Measurements from ENCODE around the gene VIPR1. TPM values are rescaled to one million over a fixed set of nuclear protein-coding genes. Genes with fewer than 3 reads are reported as not detected.
"Not testable (repeated sequence)": the region's sequence is repeated elsewhere in the genome, so short reads cannot be mapped to it uniquely, and the experiment has no call there.

The VIPR1 gene
- total and polyA plus RNA-seq, 8 donors, result 2.2 to 170 (median 10.1) TPM

DNA sequence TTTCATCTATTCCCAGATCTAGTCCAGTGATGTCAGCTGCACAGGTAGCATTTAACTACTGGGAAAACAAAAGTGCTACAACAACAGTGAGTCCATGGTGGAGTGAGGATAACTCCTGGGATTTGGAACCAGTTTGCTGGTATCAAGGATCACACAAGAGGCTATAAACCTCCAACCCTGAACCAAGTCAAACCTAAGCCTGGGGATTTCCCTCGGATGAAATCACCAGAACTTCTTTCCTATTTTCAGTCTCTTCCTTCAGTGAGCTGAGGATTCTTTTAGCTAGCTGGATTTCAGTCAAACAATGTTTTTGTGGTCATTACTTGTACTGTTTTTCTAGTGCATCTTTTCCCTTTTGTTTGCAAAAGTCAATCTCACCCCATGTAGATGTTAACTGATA, 47.8 kb downstream of the VIPR1 start:
- H3K4me3 ChIP-seq, result no peak overlapping the region
- H3K36me3 ChIP-seq, result peaks cover 34 to 75% (median 69%) of the 10 kb centered on the region in 4 donors
- no peaks in the 10 kb centered on the region for H3K9me3 ChIP-seq
- intact Hi-C loops (cut with DNase I; ENCODE audit: low total_unique reads), result no loop called here
- TF ChIP-seq EP300 (IDR thresholded peaks at IDR 0.05) (no peak), POLR2A (IDR thresholded peaks at IDR 0.05) (no peak), CTCF (IDR thresholded peaks at IDR 0.05) (no peak), POLR2AphosphoS5 (IDR thresholded peaks at IDR 0.05) (no peak)
- peaks cover 7 to 23% (median 16%) of the 10 kb centered on the region in 4 donors for H3K4me1 ChIP-seq
- 27 to 88% (median 50%) methylated on average over 1 of the region's 1 CpG for WGBS, 5 donors
- no peak overlapping the region for H3K27ac ChIP-seq
- no peak for DNase-seq
- H3K27me3 ChIP-seq, result no peaks in the 10 kb centered on the region

GRCh38 chr3:42552830-42553229, 50.4 kb downstream of the VIPR1 start:
- intact Hi-C loops (cut with DNase I; ENCODE audit: low total_unique reads), result no loop called here
- TF ChIP-seq EP300 (IDR thresholded peaks at IDR 0.05), result no peak
- TF ChIP-seq POLR2A (IDR thresholded peaks at IDR 0.05), result no peak
- no peak for TF ChIP-seq CTCF (IDR thresholded peaks at IDR 0.05)
- no peak for TF ChIP-seq POLR2AphosphoS5 (IDR thresholded peaks at IDR 0.05)
- WGBS, 5 donors, result 14 to 22% (median 19%) methylated on average over 1 of the region's 1 CpG
- Histone ChIP-seq H3K27me3 (no peaks in the 10 kb centered on the region), H3K4me3 (no peak overlapping the region), H3K27ac (no peak overlapping the region), H3K36me3 (peaks cover 51 to 98% (median 92%) of the 10 kb centered on the region in 4 donors), H3K4me1 (peaks cover 0 to 2% (median 0%) of the 10 kb centered on the region in 4 donors), H3K9me3 (no peaks in the 10 kb centered on the region)
- no peak for DNase-seq

DNA sequence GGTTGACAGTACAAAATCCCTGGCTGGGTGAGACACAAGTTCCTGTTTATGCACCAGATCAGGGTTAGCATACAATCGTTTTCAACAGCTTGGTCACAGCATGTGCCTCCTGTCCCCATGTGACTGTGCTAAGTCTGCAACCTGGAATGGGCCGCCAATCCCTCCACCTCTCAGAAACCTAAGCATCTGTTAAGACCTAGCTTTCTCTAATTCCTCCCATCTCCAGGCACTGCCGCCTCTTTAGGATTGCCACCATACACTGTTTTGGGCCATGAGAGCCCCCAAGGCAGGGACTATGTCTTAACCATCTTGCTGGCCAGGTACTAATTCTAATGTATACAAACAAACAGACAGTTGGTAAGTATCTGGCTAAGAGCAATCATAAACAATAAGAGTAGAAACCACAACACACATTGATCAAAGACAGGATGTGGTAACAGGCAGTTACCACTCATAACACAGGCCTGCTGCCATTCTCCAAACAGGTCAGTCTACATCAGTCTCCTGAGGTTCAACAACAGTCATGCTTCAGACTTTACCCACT, 53.7 kb downstream of the VIPR1 start:
- intact Hi-C loops (cut with DNase I; ENCODE audit: low total_unique reads), result no loop called here

DNA sequence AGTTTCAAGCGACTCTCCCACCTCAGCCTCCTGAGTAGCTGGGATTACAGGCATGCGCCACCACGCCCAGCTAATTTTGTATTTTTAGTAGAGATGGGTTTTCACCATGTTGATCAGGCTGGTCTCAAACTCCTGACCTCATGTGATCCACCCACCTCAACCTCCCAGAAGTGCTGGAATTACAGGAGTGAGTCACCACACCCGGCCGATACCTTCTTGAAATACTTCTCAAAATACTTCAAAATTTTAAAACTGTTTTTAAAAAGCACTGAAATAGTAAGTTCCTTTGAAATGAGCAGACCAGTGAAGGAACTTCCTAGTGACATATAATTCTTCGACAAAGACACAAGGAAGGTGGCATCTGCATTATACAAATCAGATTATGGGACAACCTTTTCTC, 54.4 kb downstream of the VIPR1 start:
- peaks cover 66 to 100% (median 97%) of the 10 kb centered on the region in 4 donors for H3K36me3 ChIP-seq
- intact Hi-C loops (cut with DNase I; ENCODE audit: low total_unique reads); H3K4me3 ChIP-seq; H3K4me1 ChIP-seq; H3K9me3 ChIP-seq; DNase-seq; H3K27me3 ChIP-seq; H3K27ac ChIP-seq: not testable (repeated sequence)
- 92 to 96% (median 94%) methylated on average over 6 of the region's 6 CpGs for WGBS, 5 donors

More for the DNA sequence above, 53.7 kb downstream of the VIPR1 start:
- DNase-seq, result no peak
- no peaks in the 10 kb centered on the region for H3K27me3 ChIP-seq
- H3K27ac ChIP-seq, result peak overlapping the region in 1 of 5 donors; percentile 35
- 56 to 72% (median 69%) methylated on average over 3 of the region's 3 CpGs for WGBS, 5 donors
- H3K4me3 ChIP-seq, result no peak overlapping the region
- H3K9me3 ChIP-seq, result no peaks in the 10 kb centered on the region
- TF ChIP-seq CTCF (IDR thresholded peaks at IDR 0.05), result no peak
- TF ChIP-seq POLR2AphosphoS5 (IDR thresholded peaks at IDR 0.05), result no peak
- no peak for TF ChIP-seq EP300 (IDR thresholded peaks at IDR 0.05)
- no peak for TF ChIP-seq POLR2A (IDR thresholded peaks at IDR 0.05)
- H3K36me3 ChIP-seq, result peaks cover 67 to 100% (median 96%) of the 10 kb centered on the region in 4 donors
- H3K4me1 ChIP-seq, result no peaks in the 10 kb centered on the region

GRCh38 chr3:42557854-42558253, 55.4 kb downstream of the VIPR1 start:
- no peak for DNase-seq
- Histone ChIP-seq H3K27ac (no peak overlapping the region), H3K27me3 (no peaks in the 10 kb centered on the region), H3K36me3 (peaks cover 57 to 100% (median 99%) of the 10 kb centered on the region in 4 donors), H3K4me3 (no peak overlapping the region), H3K9me3 (no peaks in the 10 kb centered on the region), H3K4me1 (peaks cover 0 to 7% (median 0%) of the 10 kb centered on the region in 4 donors)
- intact Hi-C loops (cut with DNase I; ENCODE audit: low total_unique reads), result no loop called here
- no peak for TF ChIP-seq POLR2A (IDR thresholded peaks at IDR 0.05)
- no peak for TF ChIP-seq POLR2AphosphoS5 (IDR thresholded peaks at IDR 0.05)
- no peak for TF ChIP-seq EP300 (IDR thresholded peaks at IDR 0.05)
- no peak for TF ChIP-seq CTCF (IDR thresholded peaks at IDR 0.05)
